GM20431 (cell line): ENCODE measurements around the gene PTH1R.

Source experiments
- in situ Hi-C: fragments of 300-500 bp; cut with MseI, MboI; formaldehyde crosslinking; loops from one replicate; pipeline ENCODE4 v1.15.0; 2020; ENCODE audit warnings: low sequenced_read_pairs; ENCODE audit not compliant: unreplicated experiment

The PTH1R gene

GRCh38 chr3:46849045-46849631 lies 28.4 kb upstream of the PTH1R start:
- in situ Hi-C loops: no loop called here

DNA sequence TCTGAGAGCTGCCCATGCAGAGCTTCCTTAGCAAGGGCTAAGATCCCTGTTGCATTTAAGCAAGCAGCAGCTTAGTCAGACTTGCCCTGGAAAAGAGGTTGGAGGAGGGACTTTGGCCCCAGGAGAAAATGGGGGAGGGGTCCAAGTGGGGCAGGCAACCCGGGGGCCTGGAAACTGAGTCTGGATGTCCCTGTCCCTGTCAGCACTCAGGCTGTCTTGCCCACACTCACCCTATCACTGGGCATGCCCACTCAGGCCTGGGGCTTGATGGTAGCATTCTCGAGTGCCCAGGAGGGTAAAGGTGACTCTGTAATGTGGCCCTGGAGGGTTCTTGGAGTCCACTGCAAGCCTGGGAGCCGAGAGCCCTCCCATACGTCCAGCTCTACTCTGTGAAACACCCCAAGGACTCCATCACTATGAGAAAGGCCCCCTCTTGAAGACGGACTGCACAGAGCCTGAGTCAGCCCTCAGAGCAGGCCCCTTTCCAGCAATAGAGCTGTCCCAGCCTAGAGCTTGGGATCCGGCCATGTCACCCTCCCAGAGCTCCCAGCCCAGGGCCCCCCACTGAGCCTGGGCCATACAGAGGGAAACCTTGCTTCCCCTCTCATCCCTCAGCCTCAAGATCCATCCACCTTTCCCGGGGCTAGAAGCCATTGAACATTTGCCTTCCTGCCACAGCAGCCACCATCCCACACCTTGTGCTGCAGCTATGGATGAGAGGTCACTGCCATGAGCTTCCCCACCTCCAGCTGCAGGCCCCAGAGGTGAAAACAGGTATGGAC lies 27.6 kb upstream of the PTH1R start:
- in situ Hi-C loops: no loop called here

DNA sequence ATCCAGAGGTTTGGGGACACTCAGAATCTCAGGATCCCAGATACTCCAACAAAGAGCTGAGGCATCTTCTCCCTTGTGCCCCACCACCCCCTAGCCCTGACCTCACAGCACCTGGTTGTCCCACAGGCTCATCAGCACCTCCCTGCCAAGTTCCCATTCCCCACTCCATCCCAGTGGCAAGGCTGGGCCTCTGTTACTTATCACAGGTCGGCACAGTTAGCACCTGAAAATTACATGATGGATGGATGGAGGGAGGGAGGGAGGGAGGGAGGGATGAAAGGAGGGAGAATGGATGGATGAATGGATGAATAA lies 27.1 kb upstream of the PTH1R start:
- in situ Hi-C loops: no loop called here

- in situ Hi-C loops: no loop called here
Measured at GRCh38 chr3:46851364-46852333, 25.9 kb upstream of the PTH1R start.

GRCh38 chr3:46852334-46852720 lies 25.2 kb upstream of the PTH1R start:
- in situ Hi-C loops: no loop called here

GRCh38 chr3:46852839-46853355 lies 24.6 kb upstream of the PTH1R start:
- in situ Hi-C loops: no loop called here

DNA sequence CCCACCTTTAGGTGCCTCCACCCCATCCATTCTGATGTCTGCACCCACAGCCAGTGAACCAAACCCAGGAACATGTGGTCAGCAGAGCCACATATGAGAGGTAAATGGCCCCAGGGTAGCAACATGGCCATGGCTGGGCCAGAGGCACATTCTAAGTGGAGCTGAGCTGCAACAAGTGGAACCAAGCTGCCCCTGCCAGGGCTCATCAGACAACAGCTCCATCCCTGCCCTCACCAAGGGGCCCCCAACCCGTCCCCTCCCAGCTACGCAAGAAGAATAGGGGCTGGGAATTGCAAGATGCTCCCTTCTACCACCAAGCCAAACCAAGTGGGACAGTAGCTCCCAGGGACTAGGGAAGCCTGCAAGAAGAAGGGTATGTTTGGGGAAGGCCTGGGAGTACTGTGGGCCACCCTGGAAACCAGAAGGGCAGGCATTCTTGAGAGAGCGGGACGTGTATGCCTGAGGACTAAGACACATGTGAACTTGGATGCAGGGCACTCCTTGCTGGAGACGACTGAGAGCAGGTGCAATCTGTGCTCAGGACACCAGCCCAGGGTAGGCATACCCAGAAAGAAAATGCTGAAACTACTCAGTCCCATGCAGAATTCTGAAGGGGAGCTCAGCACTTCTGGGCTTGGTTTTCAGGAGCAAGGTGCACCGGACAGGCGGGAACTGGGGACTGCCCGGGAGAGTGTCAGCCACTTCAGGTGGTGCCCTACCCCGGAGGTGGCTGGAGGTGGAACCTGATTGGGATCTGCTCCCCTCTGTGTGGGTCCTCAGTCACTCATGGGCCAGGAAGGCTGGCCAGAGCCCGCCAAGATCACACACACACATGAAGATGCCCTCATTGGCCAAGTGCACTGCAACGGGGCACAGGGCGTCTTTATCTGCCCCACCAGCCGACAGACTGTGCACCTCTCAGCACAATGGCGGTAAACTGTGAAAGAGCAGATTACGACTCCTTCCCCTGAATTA lies 23.8 kb upstream of the PTH1R start:
- in situ Hi-C loops: no loop called here

- in situ Hi-C loops: no loop called here
Measured at GRCh38 chr3:46854555-46854991, 22.9 kb upstream of the PTH1R start.

GRCh38 chr3:46856576-46857471 lies 20.7 kb upstream of the PTH1R start:
- in situ Hi-C loops: no loop called here

- in situ Hi-C loops: no loop called here
Measured at GRCh38 chr3:46857485-46858341, 19.8 kb upstream of the PTH1R start.

DNA sequence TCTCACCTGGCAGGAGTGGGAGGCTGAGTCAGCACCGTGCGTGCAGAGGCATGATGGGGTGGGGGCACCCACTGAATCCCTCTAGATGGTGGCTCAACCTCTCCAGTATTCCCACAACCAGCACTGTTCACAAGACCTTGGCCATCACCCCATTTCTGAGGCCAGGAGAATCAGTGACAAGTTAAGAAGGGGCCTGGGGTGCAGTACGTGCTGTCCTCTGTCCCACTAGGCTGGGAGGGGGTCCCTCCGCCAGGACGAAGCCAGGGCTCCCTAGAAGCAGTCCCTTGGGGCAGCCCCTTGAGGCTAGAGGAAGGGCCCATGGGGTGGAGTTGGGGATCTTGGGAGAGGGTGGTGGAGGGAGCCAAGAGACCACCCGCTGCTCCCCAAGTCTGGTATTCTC lies 19.1 kb upstream of the PTH1R start:
- in situ Hi-C loops: no loop called here

DNA sequence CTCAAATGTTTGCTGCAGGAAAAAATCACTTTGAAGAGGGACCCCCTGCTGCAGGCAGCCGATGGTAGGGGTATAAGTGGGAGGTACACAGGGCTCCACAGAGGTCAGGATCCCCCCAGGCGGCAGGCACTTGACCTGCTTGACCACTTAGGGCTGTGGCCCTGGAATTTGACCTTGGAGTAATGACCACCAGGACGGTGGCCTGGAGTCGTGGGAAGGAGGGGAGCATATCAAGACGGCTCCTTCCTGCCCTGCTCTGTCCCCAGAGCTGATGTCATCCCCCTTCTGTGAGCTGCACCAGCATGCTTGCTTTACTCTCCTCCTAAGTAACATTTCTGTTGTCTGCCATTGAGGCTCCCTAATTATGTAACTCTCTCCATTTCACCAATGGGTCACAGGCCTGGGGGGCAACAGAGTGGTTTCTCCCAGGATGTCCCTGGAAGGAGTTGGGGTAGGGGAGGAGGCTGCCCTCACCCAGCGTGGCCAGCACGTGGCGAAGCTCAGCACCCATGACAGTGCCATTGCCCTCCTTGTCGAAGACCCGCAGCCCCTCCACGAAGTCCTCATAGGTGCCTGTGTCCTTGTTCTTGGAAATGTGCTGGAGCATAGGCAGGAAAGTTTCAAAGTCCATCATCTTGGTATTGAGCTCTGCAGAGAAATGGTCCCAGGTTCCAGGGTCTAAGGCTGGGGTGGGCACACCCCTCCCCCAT lies 18.4 kb upstream of the PTH1R start:
- in situ Hi-C loops: no loop called here

- in situ Hi-C loops: no loop called here
Measured at GRCh38 chr3:46860017-46860809, 17.3 kb upstream of the PTH1R start.

DNA sequence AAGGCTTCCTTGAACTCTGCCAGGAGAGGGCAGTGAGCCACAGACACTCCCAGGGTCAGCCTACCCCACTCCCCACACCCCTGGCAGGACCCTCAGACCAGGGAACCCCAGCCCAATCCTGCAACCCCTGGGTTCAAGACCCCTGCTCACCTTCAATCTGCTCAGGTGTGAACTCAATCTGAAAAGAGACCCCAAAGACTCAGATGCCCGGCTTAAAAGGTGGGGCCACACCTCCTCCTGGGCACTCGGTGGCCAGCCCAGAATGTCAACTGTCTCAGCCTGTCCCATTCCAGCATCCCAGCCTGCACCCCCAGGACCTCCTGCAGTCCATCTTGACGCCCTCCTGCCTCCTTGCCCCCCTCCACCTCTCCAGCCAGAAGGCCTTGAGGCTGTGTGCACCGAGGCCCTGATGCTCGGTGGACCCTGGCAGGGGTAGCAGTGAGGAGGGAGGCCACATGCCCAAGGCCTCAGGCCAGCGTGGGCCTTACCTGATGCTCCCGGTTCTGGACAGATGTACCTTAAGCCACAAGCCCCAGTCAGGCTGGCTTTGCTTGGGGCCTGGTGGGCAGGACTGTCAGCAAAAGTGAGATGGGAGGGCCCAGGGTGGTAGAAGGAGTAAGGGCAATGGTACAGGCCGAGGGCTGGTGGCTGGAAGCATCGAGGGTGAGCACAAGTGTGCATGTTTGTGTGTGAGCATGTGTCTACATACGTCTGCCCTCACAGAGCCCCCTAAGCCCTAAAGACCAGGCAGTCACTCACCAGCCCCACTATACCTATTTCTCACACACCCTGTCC lies 16.5 kb upstream of the PTH1R start:
- in situ Hi-C loops: no loop called here

GRCh38 chr3:46861605-46862368 lies 15.7 kb upstream of the PTH1R start:
- in situ Hi-C loops: no loop called here
